OCI-LY3 (cell line): ENCODE results near the gene TNP2.

ENCODE experiments used
- H2AFZ ChIP-seq: fragments of 200-600, 300-600 bp; shearing (Covaris generic); 2 replicates; pipeline ENCODE4 v1.6.0; 2014; ENCODE audit warnings: antibody characterized with exemption, low read depth, low read length
- H3K27ac ChIP-seq: fragments of 200-600, 300-600 bp; sonication (generic); 2 replicates; pipeline ENCODE4 v1.5.1; 2014; ENCODE audit warnings: mild to moderate bottlenecking, low read length, moderate library complexity, mixed read lengths
- H3K27me3 ChIP-seq: fragments of 200-600, 300-600 bp; sonication (generic); 2 replicates; pipeline ENCODE4 v1.6.1; 2014; ENCODE audit warnings: low read depth, low read length, mixed read lengths
- H3K36me3 ChIP-seq: fragments of 200-600, 300-600 bp; sonication (generic); replicated peaks from 2 replicates; pipeline ENCODE3; 2014; ENCODE audit warnings: low read depth, low read length, mixed read lengths
- H3K4me1 ChIP-seq: fragments of 300-600, 200-600 bp; sonication (generic); 2 replicates; pipeline ENCODE4 v1.6.1; 2014; ENCODE audit warnings: low read length, mixed read lengths
- H3K4me2 ChIP-seq: fragments of 200-600, 300-600 bp; sonication (generic); 2 replicates; pipeline ENCODE4 v1.6.1; 2014; ENCODE audit warnings: low read length, mixed read lengths
- H3K4me3 ChIP-seq: fragments of 300-600, 200-600 bp; sonication (generic); 2 replicates; pipeline ENCODE4 v1.5.1; 2014; ENCODE audit warnings: antibody characterized with exemption, mild to moderate bottlenecking, low read length, moderate library complexity
- H3K79me2 ChIP-seq: fragments of 300-600, 200-600 bp; shearing (Covaris generic); 2 replicates; pipeline ENCODE4 v1.6.1; 2014; ENCODE audit warnings: mild to moderate bottlenecking, low read length, mixed read lengths
- H3K9ac ChIP-seq: fragments of 300-600, 200-600 bp; shearing (Covaris generic); 2 replicates; pipeline ENCODE4 v1.6.0; 2014; ENCODE audit warnings: mild to moderate bottlenecking, low read length, moderate library complexity
- H3K9me3 ChIP-seq: fragments of 200-600, 300-600 bp; shearing (Covaris generic); 2 replicates; pipeline ENCODE4 v1.6.1; 2014; ENCODE audit warnings: low read length, mixed read lengths; ENCODE audit not compliant: insufficient read depth
- H4K20me1 ChIP-seq: fragments of 200-600, 300-600 bp; sonication (generic); 2 replicates; pipeline ENCODE4 v1.6.1; 2016; ENCODE audit warnings: low read length, mixed read lengths; ENCODE audit not compliant: insufficient read depth
- CTCF ChIP-seq: fragments of 200-600, 300-600 bp; sonication (generic); IDR thresholded peaks from 2 replicates; pipeline ENCODE4 v1.5.1; 2014; ENCODE audit warnings: antibody characterized with exemption, low read length, low read depth
- EZH2phosphoT487 ChIP-seq: fragments of 200-600 bp; shearing (Covaris generic); IDR thresholded peaks from 2 replicates; pipeline ENCODE4 v1.6.1; 2018; ENCODE audit warnings: antibody characterized with exemption, mixed run types, low read depth

Gene TNP2

GRCh38 chr16:11250786-11251524 lies 18.2 kb downstream of the TNP2 start:
- Histone ChIP-seq H3K9me3 (no peaks in the 10 kb centered on the region), H4K20me1 (peaks cover 42% of the 10 kb centered on the region), H3K27me3 (no peaks in the 10 kb centered on the region), H3K79me2 (peaks cover 28% of the 10 kb centered on the region), H3K4me2 (no peak overlapping the region), H3K36me3 (peaks cover 39% of the 10 kb centered on the region), H3K4me3 (no peak overlapping the region), H2AFZ (no peak overlapping the region), H3K27ac (no peak overlapping the region), H3K9ac (no peak overlapping the region), H3K4me1 (peaks cover 39% of the 10 kb centered on the region)
- no peak for TF ChIP-seq EZH2phosphoT487
- no peak for TF ChIP-seq CTCF

GRCh38 chr16:11250091-11250785 lies 18.9 kb downstream of the TNP2 start:
- Histone ChIP-seq H3K27ac (no peak overlapping the region), H3K36me3 (peaks cover 38% of the 10 kb centered on the region)

GRCh38 chr16:11249233-11250061 lies 19.7 kb downstream of the TNP2 start:
- Histone ChIP-seq H3K9ac (no peak overlapping the region), H3K4me1 (peaks cover 45% of the 10 kb centered on the region)

More at GRCh38 chr16:11250091-11250785, 18.9 kb downstream of the TNP2 start:
- H3K4me1 ChIP-seq, result peaks cover 46% of the 10 kb centered on the region
- no peaks in the 10 kb centered on the region for H3K27me3 ChIP-seq
- H3K9me3 ChIP-seq, result no peaks in the 10 kb centered on the region
- peaks cover 21% of the 10 kb centered on the region for H3K79me2 ChIP-seq
- H4K20me1 ChIP-seq, result peaks cover 40% of the 10 kb centered on the region
- no peak overlapping the region for H2AFZ ChIP-seq
- TF ChIP-seq CTCF, result no peak
- no peak overlapping the region for H3K4me3 ChIP-seq
- no peak overlapping the region for H3K9ac ChIP-seq
- no peak overlapping the region for H3K4me2 ChIP-seq

More at GRCh38 chr16:11249233-11250061, 19.7 kb downstream of the TNP2 start:
- peaks cover 30% of the 10 kb centered on the region for H3K36me3 ChIP-seq
- H3K79me2 ChIP-seq, result peaks cover 13% of the 10 kb centered on the region
- H3K9me3 ChIP-seq, result no peaks in the 10 kb centered on the region
- no peak overlapping the region for H2AFZ ChIP-seq
- H3K27ac ChIP-seq, result no peak overlapping the region
- H3K27me3 ChIP-seq, result no peaks in the 10 kb centered on the region
- no peak for TF ChIP-seq EZH2phosphoT487
- no peak for TF ChIP-seq CTCF
- H3K4me3 ChIP-seq, result no peak overlapping the region
- peaks cover 32% of the 10 kb centered on the region for H4K20me1 ChIP-seq
- no peak overlapping the region for H3K4me2 ChIP-seq
